ENCODE data around the gene CTU2.

CTU2 gene

DNA sequence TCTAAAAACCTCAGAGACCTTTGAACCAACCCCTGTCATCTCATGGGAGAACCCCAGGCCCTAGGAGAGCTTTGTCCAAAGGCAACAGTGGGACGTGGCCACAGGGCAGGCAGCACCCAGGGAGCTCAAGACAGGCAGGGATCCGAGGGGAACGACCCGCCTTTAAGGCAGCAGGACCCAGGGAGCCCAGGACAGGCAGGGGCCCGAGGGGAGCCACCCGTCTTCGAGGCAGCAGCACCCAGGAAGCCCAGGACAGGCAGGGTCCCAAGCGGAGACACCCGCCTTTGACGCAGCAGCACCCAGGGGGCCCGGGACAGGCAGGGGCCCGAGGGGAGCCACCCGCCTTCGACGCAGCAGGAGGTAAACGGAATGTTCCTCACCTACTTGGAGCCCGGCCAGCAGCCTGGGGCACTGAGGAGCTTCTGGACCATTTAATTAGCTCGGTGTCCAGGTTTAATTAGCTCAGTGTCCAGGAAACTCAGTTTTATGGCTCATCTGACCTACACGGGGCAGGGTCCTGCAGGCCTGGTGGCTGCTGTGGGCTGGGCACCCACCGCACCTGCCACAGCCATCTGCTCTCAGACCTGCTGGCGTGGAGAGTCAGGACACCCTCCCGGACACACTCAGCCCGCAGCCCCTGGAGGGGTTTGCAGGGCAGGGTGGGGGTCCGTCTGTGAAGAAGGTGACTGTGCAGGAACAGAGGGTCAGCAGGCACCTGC lies 54.3 kb downstream of the CTU2 start:
- no peak for DNase-seq (ENCODE audit: low read depth in 2 of 2, low spot score in 1 of 2)

GRCh38 chr16:88761143-88761534 lies 54.8 kb downstream of the CTU2 start:
- DNase-seq (ENCODE audit: low read depth in 2 of 2, low spot score in 1 of 2): no peak

GRCh38 chr16:88761830-88762229 lies 55.5 kb downstream of the CTU2 start:
- no peak for DNase-seq (ENCODE audit: low read depth in 2 of 2, low spot score in 1 of 2)

DNA sequence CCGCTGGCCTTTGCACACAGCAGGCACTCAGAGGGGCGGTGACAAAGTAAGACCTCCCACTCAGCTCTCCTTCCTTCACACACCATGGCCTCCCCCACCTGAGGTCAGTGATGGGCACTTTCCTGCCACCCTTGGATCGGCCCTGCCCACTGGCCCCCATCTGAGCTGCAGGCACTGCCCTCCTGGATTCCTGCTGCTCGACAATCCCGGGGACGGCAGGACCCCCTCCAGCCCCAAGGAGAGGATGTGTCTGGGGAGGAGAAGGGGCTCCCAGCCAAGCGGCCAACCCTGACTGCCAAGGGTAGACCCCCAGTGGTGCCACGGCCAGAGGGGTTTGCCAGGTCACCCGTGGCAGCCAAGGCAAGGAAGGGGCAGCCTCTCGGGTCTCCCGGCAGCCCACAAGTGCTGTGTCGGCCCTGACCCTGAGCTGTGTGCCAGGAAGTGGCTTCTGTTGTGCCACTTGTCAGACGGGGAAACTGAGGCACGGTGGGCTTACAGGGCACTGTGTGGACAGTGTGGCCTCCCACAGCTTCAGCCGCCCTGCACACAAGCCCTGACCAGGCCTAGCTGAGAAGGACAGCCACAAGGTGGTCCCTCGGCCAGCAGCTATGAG lies 56.1 kb downstream of the CTU2 start:
- no peak for DNase-seq (ENCODE audit: low read depth in 2 of 2, low spot score in 1 of 2)

- no peak for DNase-seq (ENCODE audit: low read depth in 2 of 2, low spot score in 1 of 2)
Observed at GRCh38 chr16:88762941-88763340, 56.6 kb downstream of the CTU2 start.

DNA sequence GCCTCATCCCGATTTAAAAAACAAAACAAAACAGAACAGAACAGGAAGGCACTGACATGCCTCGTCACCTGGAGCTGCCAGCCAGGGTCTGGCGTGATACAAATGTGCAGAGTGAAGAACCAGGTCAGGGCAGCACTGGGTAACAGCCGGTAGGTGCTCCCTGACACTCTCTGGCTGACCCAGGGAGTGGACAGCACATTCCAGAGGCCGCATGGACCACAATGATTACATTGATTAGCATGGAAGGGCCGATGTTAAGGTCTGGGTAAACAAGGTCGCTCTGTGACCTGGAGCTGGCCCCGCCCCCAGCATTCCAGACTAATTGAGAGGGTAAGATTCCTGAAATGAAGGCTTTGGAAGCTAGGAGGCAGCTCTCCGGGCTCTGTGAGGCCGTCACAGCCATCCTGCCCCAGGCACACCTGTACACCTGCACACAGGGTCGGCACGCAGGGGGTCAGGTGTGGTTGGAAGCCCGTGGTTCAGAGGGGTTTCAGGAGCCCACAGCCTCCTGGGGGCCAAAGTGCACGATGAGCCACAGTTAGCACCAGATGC lies 57.3 kb downstream of the CTU2 start:
- DNase-seq (ENCODE audit: low read depth in 2 of 2, low spot score in 1 of 2): no peak

GRCh38 chr16:88764080-88764479 lies 57.8 kb downstream of the CTU2 start:
- DNase-seq (ENCODE audit: low read depth in 2 of 2, low spot score in 1 of 2): no peak

DNA sequence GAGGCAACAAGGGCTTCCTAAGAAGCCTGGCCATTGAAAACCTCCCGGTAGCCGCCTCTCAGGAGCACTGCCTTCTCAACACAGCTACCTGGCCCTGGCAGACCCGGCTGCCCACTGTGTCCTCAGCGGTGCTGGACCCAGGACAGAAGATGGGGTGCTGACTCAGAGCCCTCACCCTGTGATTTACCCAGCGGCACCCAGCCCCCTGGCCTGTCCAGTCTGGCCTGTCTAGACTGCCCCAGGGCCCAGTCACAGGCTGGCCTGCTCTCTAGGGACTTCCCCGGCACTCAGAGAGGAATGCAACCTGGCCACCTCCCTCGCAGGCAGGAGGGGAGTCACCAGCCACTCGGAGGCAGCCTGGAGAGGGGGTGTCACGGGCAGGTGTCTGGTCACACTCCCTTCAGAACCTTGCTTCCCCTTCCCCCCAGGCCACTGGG lies 58.6 kb downstream of the CTU2 start:
- DNase-seq (ENCODE audit: low read depth in 2 of 2, low spot score in 1 of 2): no peak

Measured in stimulated activated CD8-positive, alpha-beta memory T cell treated with anti-CD3 and anti-CD28 coated beads, Interleukin-4, amount 100 ng/mL, for 1 hour (primary cell).